HepG2 (cell line): ENCODE data around the gene TACC3. TPM values are rescaled to one million over a fixed set of nuclear protein-coding genes. Genes with fewer than 3 reads are reported as not detected.

Experiments used
- ATAC-seq: fragments of 200-7000 bp; cut with Tn5 transposase; 3 replicates; pipeline ENCODE4 v1.9.1; 2020; ENCODE audit warnings: mild to moderate bottlenecking, moderate library complexity
- BruUV-seq: library from RNA; stranded (reverse); fragments of 400-500 nt; replicated peaks from 2 replicates; lab custom pipeline; 2021; lab: Mats Ljungman, UMichigan
- CTCF ChIA-PET: fragments of 300-600 bp; formaldehyde crosslinking; extraction: SDS; loops from one replicate; lab custom pipeline; 2021; ENCODE audit warnings: low total read pairs, inconsistent platforms, low intra/inter-chr PET ratio; lab: Yijun Ruan, JAX
- POLR2A ChIA-PET: fragments of 350-600 bp; sonication (Branson Sonifier 250); formaldehyde crosslinking; loops from one replicate; lab custom pipeline; 2020; ENCODE audit warnings: antibody characterized with exemption, inconsistent platforms; lab: Yijun Ruan, JAX
- DNase-seq: peaks from one replicate; pipeline ENCODE4 v3.0.0-alpha.2; 2015; ENCODE audit warnings: low spot score
- FAIRE-seq: peaks from 3 replicates; lab custom pipeline; 2011; peaks lifted over from hg19 to GRCh38; lab: Jason Lieb, UNC
- H2AFZ ChIP-seq: one replicate; pipeline ENCODE4 v1.6.1; 2011; ENCODE audit warnings: low read length, inconsistent platforms
- H3K27ac ChIP-seq: fragments of 300-600 bp; 3 replicates; pipeline ENCODE4 v1.8.0; 2011; ENCODE audit warnings: mixed run types, mild to moderate bottlenecking, mixed read lengths, low read length, inconsistent platforms; ENCODE audit not compliant: insufficient read depth; ENCODE audit errors: extremely low read length
- H3K27me3 ChIP-seq, 2 experiments: fragments of 200-600 bp in 1 of 2; 2 replicates in 1 of 2; 3 replicates in 1 of 2; pipeline versions ENCODE4 v1.6.0 to v1.8.0; 2011; ENCODE audit warnings: low read length in 2 of 2, mild to moderate bottlenecking in 2 of 2, moderate library complexity in 2 of 2, inconsistent platforms in 1 of 2; ENCODE audit not compliant: insufficient read depth in 2 of 2, control insufficient read depth in 1 of 2
- H3K36me3 ChIP-seq, 2 experiments: fragments of 200-600 bp in 1 of 2; replicated peaks in 1 of 2; 2 replicates in 1 of 2; 3 replicates in 1 of 2; pipeline versions ENCODE4 v1.5.1 to v1.8.0; 2011; ENCODE audit warnings: low read length in 2 of 2, inconsistent platforms in 1 of 2; ENCODE audit not compliant: insufficient read depth in 2 of 2, control insufficient read depth in 1 of 2
- H3K4me1 ChIP-seq: 2 replicates; pipeline ENCODE4 v1.5.1; 2012; ENCODE audit warnings: low read length, inconsistent platforms; ENCODE audit not compliant: insufficient read depth
- H3K4me2 ChIP-seq: 2 replicates; pipeline ENCODE4 v1.6.0; 2011; ENCODE audit warnings: low read depth, low read length, inconsistent platforms
- H3K4me3 ChIP-seq, 3 experiments: fragments of 200-600 bp in 1 of 3; sonication (generic), shearing (Covaris generic) in 1 of 3; replicated peaks in 1 of 3; 2 replicates each; pipeline ENCODE4 v1.5.1; 2011 to 2016; ENCODE audit warnings: low read length in 3 of 3, inconsistent platforms in 2 of 3, low read depth in 2 of 3, mild to moderate bottlenecking in 2 of 3, control low read depth in 1 of 3, mixed read lengths in 1 of 3; ENCODE audit not compliant: insufficient read depth in 1 of 3
- H3K79me2 ChIP-seq: one replicate; pipeline ENCODE4 v1.6.1; 2011; ENCODE audit warnings: low read length, inconsistent platforms; ENCODE audit not compliant: insufficient read depth
- H3K9ac ChIP-seq: 2 replicates; pipeline ENCODE4 v1.6.0; 2011; ENCODE audit warnings: mild to moderate bottlenecking, low read depth, low read length, inconsistent platforms; ENCODE audit not compliant: insufficient read depth
- H3K9me3 ChIP-seq: 2 replicates; pipeline ENCODE4 v1.5.1; 2012; ENCODE audit warnings: mild to moderate bottlenecking, low read length
- H4K20me1 ChIP-seq: 2 replicates; pipeline ENCODE4 v1.6.0; 2011; ENCODE audit warnings: inconsistent platforms, mild to moderate bottlenecking, low read length, moderate library complexity; ENCODE audit not compliant: insufficient read depth
- AHR ChIP-seq: IDR thresholded peaks from 2 replicates; pipeline ENCODE4 v1.6.1; 2018; ENCODE audit warnings: missing genetic modification reagents, missing compliant biosample characterization
- CENPT ChIP-seq: sonication (generic); formaldehyde crosslinking; IDR thresholded peaks from 2 replicates; pipeline ENCODE4 v1.8.0; 2022; ENCODE audit warnings: low read depth, mild to moderate bottlenecking, moderate library complexity, missing genetic modification reagents
- FOXA1 ChIP-seq, 2 experiments: fragments of 450-650 bp in 1 of 2; sonication (generic) in 1 of 2; formaldehyde crosslinking in 1 of 2; IDR thresholded peaks; 2 replicates each; pipeline versions ENCODE4 v1.4.0 to v1.6.1; 2016 to 2020; ENCODE audit warnings: missing genetic modification reagents in 1 of 2
- GPN1 ChIP-seq: sonication (generic); formaldehyde crosslinking; IDR thresholded peaks from 2 replicates; pipeline ENCODE4 v1.5.1; 2020; ENCODE audit warnings: missing genetic modification reagents, borderline replicate concordance
- MXD1 ChIP-seq: sonication (generic); formaldehyde crosslinking; IDR thresholded peaks from 2 replicates; pipeline ENCODE4 v1.4.0; 2020; ENCODE audit warnings: mild to moderate bottlenecking, missing genetic modification reagents
- NONO ChIP-seq, 2 experiments: fragments of 450-650 bp in 1 of 2; sonication (generic) in 1 of 2; formaldehyde crosslinking in 1 of 2; IDR thresholded peaks in 1 of 2; conservative IDR thresholded peaks in 1 of 2; 2 replicates each; pipeline versions ENCODE4 v1.6.1 to v1.8.0; 2017 to 2022; ENCODE audit warnings: mild to moderate bottlenecking in 1 of 2, missing genetic modification reagents in 1 of 2, moderate library complexity in 1 of 2
- SMYD3 ChIP-seq: sonication (generic); formaldehyde crosslinking; IDR thresholded peaks from 2 replicates; pipeline ENCODE4 v1.8.1; 2023; ENCODE audit warnings: mild to moderate bottlenecking, missing genetic modification reagents
- SNAI1 ChIP-seq: sonication (generic); formaldehyde crosslinking; IDR thresholded peaks from 2 replicates; pipeline ENCODE4 v1.5.0; 2020; ENCODE audit warnings: mild to moderate bottlenecking, missing genetic modification reagents, borderline replicate concordance
- STAT6 ChIP-seq: sonication (generic); formaldehyde crosslinking; IDR thresholded peaks from 2 replicates; pipeline ENCODE4 v1.4.0; 2020; ENCODE audit warnings: missing genetic modification reagents, mild to moderate bottlenecking, borderline replicate concordance
- ZNF136 ChIP-seq: sonication (generic); formaldehyde crosslinking; IDR thresholded peaks from 2 replicates; pipeline ENCODE4 v1.8.1; 2022; ENCODE audit warnings: low read depth, mild to moderate bottlenecking, moderate library complexity, missing genetic modification reagents
- ZNF326 ChIP-seq: sonication (generic); formaldehyde crosslinking; IDR thresholded peaks from 2 replicates; pipeline ENCODE4 v1.4.0; 2020; ENCODE audit warnings: missing genetic modification reagents, borderline replicate concordance
- ZNF468 ChIP-seq: sonication (generic); formaldehyde crosslinking; IDR thresholded peaks from 2 replicates; pipeline ENCODE4 v1.8.0; 2022; ENCODE audit warnings: mild to moderate bottlenecking, moderate library complexity, missing genetic modification reagents
- ZNF484 ChIP-seq: sonication (generic); formaldehyde crosslinking; IDR thresholded peaks from 2 replicates; pipeline ENCODE4 v1.5.1; 2020; ENCODE audit warnings: mild to moderate bottlenecking, low read depth, missing genetic modification reagents, borderline replicate concordance
- ZNF563 ChIP-seq: sonication (generic); formaldehyde crosslinking; IDR thresholded peaks from 2 replicates; pipeline ENCODE4 v1.8.0; 2022; ENCODE audit warnings: mild to moderate bottlenecking, moderate library complexity, missing genetic modification reagents
- ZNF687 ChIP-seq: sonication (generic); formaldehyde crosslinking; IDR thresholded peaks from 2 replicates; pipeline ENCODE4 v1.5.1; 2020; ENCODE audit warnings: mild to moderate bottlenecking, missing genetic modification reagents, moderate library complexity
- WGBS: methylation state at CpG from one replicate; pipeline ENCODE4 v1.1.6; 2017; ENCODE audit warnings: low lambda C conversion rate; 5-methylcytosine and 5-hydroxymethylcytosine counted together
- in situ Hi-C: cut with HindIII; loops from 2 replicates; pipeline ENCODE4 v1.10.0; 2017; ENCODE audit warnings: low pct_unique_long_range_greater_than_20kb; ENCODE audit not compliant: extremely low pct_ligation_motif_present
- intact Hi-C: fragments of 100-400 bp; cut with micrococcal nuclease; formaldehyde crosslinking; loops from one replicate; pipeline ENCODE4 v1.10.0; 2022; ENCODE audit not compliant: unreplicated experiment
- polyA plus RNA-seq, 8 experiments: library from polyadenylated mRNA; depleted of rRNA in 3 of 8; stranded (reverse) in 7 of 8; unstranded in 1 of 8; fragments of >200 nt; fragmentation: Illumina TruSeq in 4 of 8; extraction: Trizol in 4 of 8; gene quantifications; 2 replicates each; pipeline versions ENCODE4 v1.2.1 to v1.2.3, GENCODE V29; 2011 to 2016; ENCODE audit warnings: low read depth in 4 of 8, missing spikeins in 1 of 8, mixed read lengths in 1 of 8; ENCODE audit not compliant: insufficient read depth in 1 of 8
- total RNA-seq, 5 experiments: library from RNA; depleted of rRNA; stranded (reverse); fragments of >200 nt; fragmentation: Illumina TruSeq; extraction: Trizol; gene quantifications; 2 replicates each; pipeline ENCODE4 v1.2.3, GENCODE V29; 2016; ENCODE audit warnings: low read depth in 1 of 5

TACC3 gene
- total and polyA plus RNA-seq, 2 of the 13 experiments (the other 11 are each of a cell fraction or from before 2014, with no cell fraction given) = 20.3 to 21.2 TPM

- Histone ChIP-seq H2AFZ (no peak overlapping the region), H3K27me3 (no peaks in the 10 kb centered on the region), H3K4me2 (peak overlapping the region; percentile 81), H3K9me3 (no peaks in the 10 kb centered on the region), H3K4me3 (peak overlapping the region; percentile 51 to 79 (median 61); a peak in 4 of 6 replicates), H3K4me1 (peaks cover 82% of the 10 kb centered on the region), H3K36me3 (no peaks in the 10 kb centered on the region), H3K9ac (peak overlapping the region; percentile 59), H4K20me1 (no peaks in the 10 kb centered on the region), H3K27ac (peak overlapping the region; percentile 51), H3K79me2 (no peaks in the 10 kb centered on the region)
- FAIRE-seq = no peak
- ATAC-seq = peak; percentile 0; the same call in 2 of the 3 replicates
- no peak for DNase-seq
- intact Hi-C loops = loop anchor here (1.0 kb wide), 1 partner anchor 48 kb away; no protein-coding TSS in a partner anchor
- in situ Hi-C loops = no loop called here
- ChIA-PET POLR2A (interaction anchor here (0.7 to 34.3 kb wide), 5 partner anchors 8 to 27 kb away, joined by 3 to 1258 read pairs (median 4); partner anchors contain the start of gene FGFR3), CTCF (interaction anchor here (2.2 kb wide), 1 partner anchor 47 kb away, joined by 14 read pairs; no protein-coding TSS in a partner anchor)
- no TSS peak for BruUV-seq
- WGBS = 8% methylated on average over 9 of the region's 20 CpGs
- TF ChIP-seq MXD1 (CRISPR knock-in tag) = peak; percentile 60; the same call in 1 of the 2 replicates
- no peak for TF ChIP-seq ZNF136 (CRISPR knock-in tag)
- TF ChIP-seq ZNF687 (CRISPR knock-in tag) = peak; percentile 77
- TF ChIP-seq NONO (IDR thresholded peaks at IDR 0.05) = no peak
- TF ChIP-seq NONO (CRISPR knock-in tag; conservative IDR thresholded peaks at IDR 0.05) = no peak
- 0 out of 2 replicates have a peak, but pooled peaks have one; percentile 23 for TF ChIP-seq SNAI1 (CRISPR knock-in tag)
- TF ChIP-seq ZNF326 (CRISPR knock-in tag) = peak; percentile 66; the same call in 1 of the 2 replicates
- TF ChIP-seq ZNF468 (CRISPR knock-in tag) = no peak
- no peak for TF ChIP-seq ZNF484 (CRISPR knock-in tag)
- TF ChIP-seq CENPT = no peak
- TF ChIP-seq SMYD3 = no peak
- TF ChIP-seq AHR (CRISPR knock-in tag) = no peak
- no peak for TF ChIP-seq ZNF563
- TF ChIP-seq FOXA1 (IDR thresholded peaks at IDR 0.05) = no peak
- no peak for TF ChIP-seq FOXA1 (CRISPR knock-in tag; IDR thresholded peaks at IDR 0.05)
- TF ChIP-seq STAT6 (CRISPR knock-in tag) = no peak
- TF ChIP-seq GPN1 (CRISPR knock-in tag) = 0 out of 2 replicates have a peak, but pooled peaks have one; percentile 20
Measured at GRCh38 chr4:1762264-1763010, 41.1 kb downstream of the TACC3 start.
